Fibroblast of lung (primary cell): ENCODE data around the gene SYNE1.

Source experiments
- CTCF ChIP-seq, 2 donors: IDR thresholded peaks in 1 of 2; conservative IDR thresholded peaks in 1 of 2; 1 replicate in 1 of 2; 2 replicates in 1 of 2; pipeline ENCODE4 v1.5.1; 2011 to 2012; ENCODE audit warnings: low read length in 2 of 2, control low read depth in 1 of 2, inconsistent platforms in 1 of 2, low read depth in 1 of 2, mild to moderate bottlenecking in 1 of 2
- EZH2 ChIP-seq: IDR thresholded peaks from 2 replicates; pipeline ENCODE4 v1.5.1; 2012; ENCODE audit warnings: low read length, control low read depth, mild to moderate bottlenecking; ENCODE audit errors: missing control alignments

GRCh38 chr6:152094276-152094675, 542.9 kb downstream of the SYNE1 start:
- TF ChIP-seq CTCF (conservative IDR thresholded peaks at IDR 0.05 in 1 of 2, IDR thresholded peaks at IDR 0.05 in 1 of 2; ENCODE audit: low read depth in 1 of 2, low read length in 2 of 2) (no peak), EZH2 (no peak)
